NOMO-1 treated with dmso at 0.1 percent for 144 hours (cell line): ENCODE measurements around the gene ALS2CL.
"Not testable (repeated sequence)": the region's sequence is repeated elsewhere in the genome, so short reads cannot be mapped to it uniquely, and the experiment has no call there.

Experiments used
- DNase-seq: peaks from one replicate; lab custom pipeline; 2025; ENCODE audit not compliant: unreplicated experiment; lab: John Stamatoyannopoulos, UW

Gene ALS2CL

GRCh38 chr3:46693038-46693891, at the start of gene ALS2CL:
TSS of gene ALS2CL (minus strand) at chr3:46693679. CDS start at chr3:46689440, 4,239 bp downstream.
- peak; percentile 4 for DNase-seq

GRCh38 chr3:46742992-46743585, 49.6 kb upstream of the ALS2CL start:
- no peak for DNase-seq

- DNase-seq: not testable (repeated sequence)
Observed at GRCh38 chr3:46739565-46739964, 46.1 kb upstream of the ALS2CL start.

- DNase-seq: no peak
Observed at GRCh38 chr3:46737329-46737731, 43.9 kb upstream of the ALS2CL start.

- DNase-seq: no peak
Observed at GRCh38 chr3:46736006-46736872, 42.8 kb upstream of the ALS2CL start.

- DNase-seq: no peak
Observed at GRCh38 chr3:46734773-46735172, 41.3 kb upstream of the ALS2CL start.

GRCh38 chr3:46733026-46733800, 39.7 kb upstream of the ALS2CL start:
- DNase-seq: no peak

GRCh38 chr3:46731795-46732194, 38.3 kb upstream of the ALS2CL start:
- no peak for DNase-seq

- DNase-seq: no peak
Observed at GRCh38 chr3:46730819-46731218, 37.3 kb upstream of the ALS2CL start.

GRCh38 chr3:46729038-46729437, 35.6 kb upstream of the ALS2CL start:
- DNase-seq: no peak

GRCh38 chr3:46725621-46726314, 32.3 kb upstream of the ALS2CL start:
- DNase-seq: no peak

GRCh38 chr3:46724424-46724823, 30.9 kb upstream of the ALS2CL start:
- DNase-seq: no peak

GRCh38 chr3:46722443-46722842, 29.0 kb upstream of the ALS2CL start:
- no peak for DNase-seq

- no peak for DNase-seq
Observed at GRCh38 chr3:46721009-46721408, 27.5 kb upstream of the ALS2CL start.

- DNase-seq: no peak
Observed at GRCh38 chr3:46719735-46720271, 26.3 kb upstream of the ALS2CL start.

- no peak for DNase-seq
Observed at GRCh38 chr3:46719044-46719565, 25.6 kb upstream of the ALS2CL start.

- DNase-seq: no peak
Observed at GRCh38 chr3:46717447-46718231, 24.2 kb upstream of the ALS2CL start, which contains the start of gene PRSS50. TSS of gene PRSS50 (minus strand) at chr3:46717869. CDS start at chr3:46717824, 45 bp downstream.
